Measurements from ENCODE around the gene TTLL6. TPM values are rescaled to one million over a fixed set of nuclear protein-coding genes. Genes with fewer than 3 reads are reported as not detected.
A peak's percentile ranks its signal among the peaks of the same experiment; 100 is the strongest.

Gene TTLL6
- total RNA-seq, 2 donors from 2014 or later = 0.49 to 2.1 TPM

- no peaks in the 10 kb centered on the region for H3K9me3 Mint-ChIP-seq
- H3K27ac Mint-ChIP-seq = no peak overlapping the region
- H3K27me3 Mint-ChIP-seq (ENCODE audit: insufficient read depth) = peaks cover 100% of the 10 kb centered on the region
- no peaks in the 10 kb centered on the region for H3K36me3 Mint-ChIP-seq (ENCODE audit: low read depth)
- Histone ChIP-seq H3K4me3 (ENCODE audit: low read length) (no peak overlapping the region), H3K36me3 (ENCODE audit: control insufficient read depth, insufficient read depth, low read length) (no peaks in the 10 kb centered on the region), H3K4me1 (ENCODE audit: control insufficient read depth, insufficient read depth, low read length) (no peaks in the 10 kb centered on the region), H3K9me3 (ENCODE audit: control insufficient read depth, low read length) (no peaks in the 10 kb centered on the region), H3K27me3 (ENCODE audit: control insufficient read depth, insufficient read depth, low read length, poor library complexity, severe bottlenecking) (peaks cover 100% of the 10 kb centered on the region), H3K27ac (ENCODE audit: low read depth, low read length) (no peak overlapping the region), H3K9ac (ENCODE audit: extremely low read depth, low read length, poor library complexity, severe bottlenecking) (no peak overlapping the region)
- TF ChIP-seq CTCF (conservative IDR thresholded peaks at IDR 0.05) = no peak
- WGBS, 2 experiments (ENCODE audit: insufficient coverage in 1 of 2, insufficient read length in 1 of 2) = 0 to 2% methylated on average over 13 to 50 of the region's 50 CpGs
- peaks cover 11% of the 10 kb centered on the region for H3K4me1 Mint-ChIP-seq
- H3K4me3 Mint-ChIP-seq = no peak overlapping the region
- peak; percentile 90 for DNase-seq
These were observed 84.1 kb downstream of the TTLL6 start for GRCh38 chr17:48732688-48733629.

GRCh38 chr17:48731355-48731754 lies 85.7 kb downstream of the TTLL6 start:
- Histone ChIP-seq H3K4me3 (ENCODE audit: low read length) (no peak overlapping the region), H3K4me1 (ENCODE audit: control insufficient read depth, insufficient read depth, low read length) (no peaks in the 10 kb centered on the region), H3K27me3 (ENCODE audit: control insufficient read depth, insufficient read depth, low read length, poor library complexity, severe bottlenecking) (peaks cover 100% of the 10 kb centered on the region), H3K27ac (ENCODE audit: low read depth, low read length) (no peak overlapping the region), H3K9me3 (ENCODE audit: control insufficient read depth, low read length) (no peaks in the 10 kb centered on the region), H3K9ac (ENCODE audit: extremely low read depth, low read length, poor library complexity, severe bottlenecking) (no peak overlapping the region), H3K36me3 (ENCODE audit: control insufficient read depth, insufficient read depth, low read length) (no peaks in the 10 kb centered on the region)
- Mint-ChIP-seq H3K27ac (no peak overlapping the region), H3K27me3 (ENCODE audit: insufficient read depth) (peaks cover 100% of the 10 kb centered on the region), H3K4me1 (peaks cover 11% of the 10 kb centered on the region), H3K4me3 (no peak overlapping the region), H3K9me3 (no peaks in the 10 kb centered on the region), H3K36me3 (ENCODE audit: low read depth) (no peaks in the 10 kb centered on the region)
- no peak for DNase-seq
- TF ChIP-seq CTCF (conservative IDR thresholded peaks at IDR 0.05) = no peak

- no peak overlapping the region for H3K9ac ChIP-seq (ENCODE audit: extremely low read depth, low read length, poor library complexity, severe bottlenecking)
- Mint-ChIP-seq H3K27ac (no peak overlapping the region), H3K4me3 (no peak overlapping the region), H3K27me3 (ENCODE audit: insufficient read depth) (peaks cover 100% of the 10 kb centered on the region), H3K9me3 (no peaks in the 10 kb centered on the region), H3K36me3 (ENCODE audit: low read depth) (no peaks in the 10 kb centered on the region), H3K4me1 (peaks cover 11% of the 10 kb centered on the region)
- TF ChIP-seq CTCF (conservative IDR thresholded peaks at IDR 0.05) = no peak
- no peaks in the 10 kb centered on the region for H3K4me1 ChIP-seq (ENCODE audit: control insufficient read depth, insufficient read depth, low read length)
- H3K9me3 ChIP-seq (ENCODE audit: control insufficient read depth, low read length) = no peaks in the 10 kb centered on the region
- peak; percentile 32 for DNase-seq
- H3K27ac ChIP-seq (ENCODE audit: low read depth, low read length) = no peak overlapping the region
- H3K36me3 ChIP-seq (ENCODE audit: control insufficient read depth, insufficient read depth, low read length) = no peaks in the 10 kb centered on the region
- WGBS, 2 experiments (ENCODE audit: insufficient coverage in 1 of 2, insufficient read length in 1 of 2) = 58 to 69% methylated on average over 3 of the region's 3 CpGs
- H3K4me3 ChIP-seq (ENCODE audit: low read length) = no peak overlapping the region
- H3K27me3 ChIP-seq (ENCODE audit: control insufficient read depth, insufficient read depth, low read length, poor library complexity, severe bottlenecking) = peaks cover 100% of the 10 kb centered on the region
These were observed 86.8 kb downstream of the TTLL6 start for GRCh38 chr17:48730240-48730550.

Measured in endodermal cell (in vitro differentiated cells).